Measurements from ENCODE around the gene EPS8L3. TPM values are rescaled to one million over a fixed set of nuclear protein-coding genes. Genes with fewer than 3 reads are reported as not detected.
"Not testable (repeated sequence)": the region's sequence is repeated elsewhere in the genome, so short reads cannot be mapped to it uniquely, and the experiment has no call there.

The EPS8L3 gene
- total and polyA plus RNA-seq, 4 donors, result 0.46 to 36.7 TPM; not detected in 2

GRCh38 chr1:109704173-109704572, 59.5 kb downstream of the EPS8L3 start:
- intact Hi-C loops (cut with DNase I), result no loop called here
- Histone ChIP-seq H3K36me3 (ENCODE audit: control insufficient read depth in 1 of 2, insufficient read depth in 2 of 2, low read length in 1 of 2) (no peaks in the 10 kb centered on the region), H3K4me1 (ENCODE audit: control insufficient read depth in 1 of 2, insufficient read depth in 2 of 2, low read length in 2 of 2) (no peaks in the 10 kb centered on the region), H3K9me3 (ENCODE audit: control insufficient read depth, low read length) (no peaks in the 10 kb centered on the region), H3K4me3 (ENCODE audit: low read length in 2 of 2) (no peak overlapping the region), H3K27ac (ENCODE audit: low read depth in 1 of 2, low read length in 2 of 2) (no peak overlapping the region), H3K27me3 (ENCODE audit: control insufficient read depth in 1 of 2, insufficient read depth in 2 of 2, low read length in 1 of 2) (no peaks in the 10 kb centered on the region)
- WGBS, 2 donors, result 85 to 89% methylated on average over 8 of the region's 8 CpGs
- ATAC-seq (ENCODE audit: low FRiP score) (no peak), DNase-seq (no peak)

GRCh38 chr1:109702940-109703339, 60.8 kb downstream of the EPS8L3 start:
- H3K36me3 ChIP-seq (ENCODE audit: control insufficient read depth in 1 of 2, insufficient read depth in 2 of 2, low read length in 1 of 2); DNase-seq; H3K27me3 ChIP-seq (ENCODE audit: control insufficient read depth in 1 of 2, insufficient read depth in 2 of 2, low read length in 1 of 2); H3K27ac ChIP-seq (ENCODE audit: low read depth in 1 of 2, low read length in 2 of 2); ATAC-seq (ENCODE audit: low FRiP score); H3K4me3 ChIP-seq (ENCODE audit: low read length in 2 of 2); H3K9me3 ChIP-seq (ENCODE audit: control insufficient read depth, low read length); intact Hi-C loops (cut with DNase I); H3K4me1 ChIP-seq (ENCODE audit: control insufficient read depth in 1 of 2, insufficient read depth in 2 of 2, low read length in 2 of 2): not testable (repeated sequence)
- WGBS, 2 donors, result 95 to 96% methylated on average over 3 of the region's 3 CpGs

Other genes starting within 250 kb of the EPS8L3 start
- gene GPR61, start 224.1 kb downstream of the EPS8L3 start, total RNA-seq, result not detected
- gene GPR61, start 224.1 kb downstream of the EPS8L3 start, polyA plus RNA-seq, result not detected
- gene GNAI3, start 215.3 kb downstream of the EPS8L3 start, total RNA-seq, result 1 to 10 TPM; 7.0 to 8.2 TPM
- gene GNAI3, start 215.3 kb downstream of the EPS8L3 start, polyA plus RNA-seq, result 1 to 10 TPM; 3.0 to 3.3 TPM
- gene GNAT2, start 144.3 kb downstream of the EPS8L3 start, total RNA-seq, result not detected
- not detected for gene GNAT2, start 144.3 kb downstream of the EPS8L3 start, polyA plus RNA-seq
- gene AMPD2, start 144.1 kb downstream of the EPS8L3 start, total RNA-seq, result 10 to 100 TPM; 59.7 to 77.1 TPM
- gene AMPD2, start 144.1 kb downstream of the EPS8L3 start, polyA plus RNA-seq, result 10 to 100 TPM; 19.8 to 85.9 TPM
- gene GSTM4, start 107.8 kb downstream of the EPS8L3 start, total RNA-seq, result 10 to 100 TPM; 15.0 to 29.8 TPM
- gene GSTM4, start 107.8 kb downstream of the EPS8L3 start, polyA plus RNA-seq, result 10 to 100 TPM; 33.8 to 53.1 TPM
- 100 to 1,000 TPM in 1 of 2 donors, 10 to 100 TPM in 1; 48.3 to 136 TPM for gene GSTM2, start 95.9 kb downstream of the EPS8L3 start, total RNA-seq
- 100 to 1,000 TPM in 1 of 2 donors, 10 to 100 TPM in 1; 17.5 to 279 TPM for gene GSTM2, start 95.9 kb downstream of the EPS8L3 start, polyA plus RNA-seq
- gene GSTM1, start 76.1 kb downstream of the EPS8L3 start, total RNA-seq, result 10 to 100 TPM in 1 of 2 donors, not detected in 1; 63.8 TPM
- gene GSTM1, start 76.1 kb downstream of the EPS8L3 start, polyA plus RNA-seq, result 10 to 100 TPM; 42.4 to 54.4 TPM
- gene GSTM5, start 51.7 kb downstream of the EPS8L3 start, total RNA-seq, result 10 to 100 TPM in 1 of 2 donors, 1 to 10 TPM in 1; 5.7 to 23.4 TPM
- 10 to 100 TPM in 1 of 2 donors, 1 to 10 TPM in 1; 8.6 to 10.8 TPM for gene GSTM5, start 51.7 kb downstream of the EPS8L3 start, polyA plus RNA-seq
- 10 to 100 TPM; 17.9 to 56.5 TPM for gene GSTM3, start 22.9 kb downstream of the EPS8L3 start, total RNA-seq
- gene GSTM3, start 22.9 kb downstream of the EPS8L3 start, polyA plus RNA-seq, result 100 to 1,000 TPM in 1 of 2 donors, 10 to 100 TPM in 1; 75.7 to 146 TPM
- 10 to 100 TPM; 66.8 to 69.1 TPM for gene CSF1, start 146.9 kb upstream of the EPS8L3 start, total RNA-seq
- gene CSF1, start 146.9 kb upstream of the EPS8L3 start, polyA plus RNA-seq, result 10 to 100 TPM in 1 of 2 donors, 1 to 10 TPM in 1; 5.0 to 31.4 TPM
- 10 to 100 TPM; 69.0 to 79.0 TPM for gene AHCYL1, start 220.8 kb upstream of the EPS8L3 start, total RNA-seq
- 10 to 100 TPM; 41.9 to 50.0 TPM for gene AHCYL1, start 220.8 kb upstream of the EPS8L3 start, polyA plus RNA-seq

Measured in aorta (tissue), 5 donors.